Medulla oblongata (tissue), 1 donor: ENCODE measurements around the gene IFNL2.
"Not testable (repeated sequence)": the region's sequence is repeated elsewhere in the genome, so short reads cannot be mapped to it uniquely, and the experiment has no call there.

Experiments
- DNase-seq: peaks from one replicate; pipeline ENCODE4 v3.0.0-alpha.2; 2015; ENCODE audit errors: extremely low spot score

The IFNL2 gene

DNA sequence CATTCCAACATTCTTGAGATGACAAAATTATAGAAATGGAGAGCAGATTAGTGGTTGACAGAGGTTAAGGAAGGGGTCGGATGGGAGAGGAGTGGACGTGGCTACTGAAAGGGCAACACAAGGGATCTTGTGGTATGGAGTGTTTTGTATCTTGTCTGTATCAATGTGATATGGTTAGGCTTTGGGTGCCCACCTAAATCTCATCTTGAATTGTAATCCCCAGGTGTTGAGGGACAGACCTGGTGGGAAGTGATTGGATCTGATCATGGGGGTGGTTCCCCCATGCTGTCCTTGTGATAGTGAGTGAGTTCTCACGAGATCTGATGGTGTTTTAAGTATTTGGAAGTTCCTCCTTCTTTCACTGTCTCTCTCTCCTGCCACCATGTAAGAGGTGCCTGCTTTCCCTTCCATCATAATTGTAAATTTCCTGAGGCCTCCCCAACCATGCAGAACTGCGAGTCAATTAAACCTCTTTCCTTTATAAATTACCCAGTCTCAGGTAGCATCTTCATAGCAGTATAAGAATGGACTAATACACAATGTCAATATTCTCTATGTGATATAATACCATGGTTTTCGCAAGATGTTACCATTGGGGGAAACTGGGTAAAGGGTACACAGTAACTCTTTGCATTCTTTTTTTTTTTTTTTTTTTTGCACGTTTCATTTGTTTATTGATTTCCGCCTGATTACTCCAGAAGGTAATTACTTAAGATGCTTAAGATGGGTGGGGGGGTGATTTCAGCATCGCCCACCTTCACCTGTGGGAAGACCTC is 14.6 kb upstream of the IFNL2 start:
- no peak for DNase-seq

DNA sequence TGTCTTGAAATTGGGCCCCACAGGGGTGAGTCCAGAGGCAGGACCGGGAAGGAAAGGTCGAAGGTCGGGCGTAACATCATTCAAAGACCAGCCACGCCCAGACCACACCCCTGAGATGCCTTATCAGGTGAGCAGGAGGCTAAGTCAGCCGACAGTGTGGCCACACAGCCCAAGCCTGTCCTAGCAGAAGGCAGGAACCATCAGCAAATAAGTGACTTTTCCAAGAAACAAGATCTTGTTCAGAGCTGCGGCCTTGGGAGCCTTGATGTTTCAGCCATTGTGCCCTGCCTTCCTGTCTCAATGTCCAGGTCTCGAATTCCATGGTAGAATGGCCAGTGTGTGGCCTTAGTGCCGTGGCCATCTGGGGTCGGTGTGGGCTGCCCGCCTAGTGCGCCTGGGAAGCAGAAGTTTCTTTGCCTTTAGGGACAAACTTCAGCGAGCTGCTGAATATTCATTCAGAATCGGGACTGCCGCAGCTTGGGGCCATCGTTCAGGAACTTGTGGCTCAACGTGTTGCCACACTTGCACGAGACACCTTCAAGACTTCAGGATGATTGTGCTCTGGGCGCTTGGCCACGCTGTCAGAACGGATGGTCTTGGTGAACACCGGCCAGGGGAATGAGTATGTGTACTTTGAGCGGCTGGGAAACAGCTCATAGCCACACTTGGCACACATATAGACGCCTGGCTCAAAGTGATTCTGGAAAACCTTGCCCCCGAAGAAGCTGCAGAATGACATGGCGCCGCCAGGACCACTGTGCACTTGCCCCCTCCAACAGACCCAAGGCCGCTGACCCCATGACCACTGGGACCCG is 13.5 kb upstream of the IFNL2 start:
- DNase-seq = no peak

DNA sequence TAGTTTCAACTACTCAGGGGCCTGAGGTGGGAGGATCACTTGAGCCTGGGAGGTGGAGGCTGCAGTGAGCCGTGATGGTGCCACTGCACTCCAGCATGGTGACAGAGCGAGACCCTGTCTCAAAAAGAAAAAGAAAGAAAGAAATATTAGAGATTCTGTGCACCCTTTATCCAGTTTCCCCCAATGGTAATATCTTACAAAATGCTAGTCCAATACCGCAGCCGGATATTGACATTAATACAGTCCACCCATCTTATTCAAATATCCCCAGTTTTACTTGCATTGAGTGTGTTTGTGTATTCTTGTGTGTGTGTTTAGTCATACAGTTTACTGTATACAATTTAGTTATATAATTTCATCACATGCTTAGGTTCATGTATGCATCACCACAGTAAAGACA is 11.0 kb upstream of the IFNL2 start:
- no peak for DNase-seq

DNA sequence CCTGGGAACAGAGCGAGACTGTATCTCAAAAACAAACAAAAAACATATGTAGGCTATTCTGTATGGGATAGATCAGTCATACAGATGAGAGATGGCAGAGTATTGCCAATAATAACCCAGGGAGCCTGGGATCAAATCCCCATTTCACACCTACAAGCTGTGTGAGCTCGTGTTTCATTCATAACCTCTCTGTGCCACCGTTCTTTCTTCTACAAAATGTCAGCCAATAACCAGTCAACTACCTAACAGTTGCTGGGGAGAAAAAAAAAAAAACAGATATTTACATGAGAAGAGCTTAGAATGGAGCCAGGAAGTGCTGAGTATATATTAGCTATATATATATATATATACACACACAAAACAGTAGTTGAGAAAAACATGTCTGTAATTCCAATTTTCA is 6.5 kb upstream of the IFNL2 start:
- DNase-seq = no peak

DNA sequence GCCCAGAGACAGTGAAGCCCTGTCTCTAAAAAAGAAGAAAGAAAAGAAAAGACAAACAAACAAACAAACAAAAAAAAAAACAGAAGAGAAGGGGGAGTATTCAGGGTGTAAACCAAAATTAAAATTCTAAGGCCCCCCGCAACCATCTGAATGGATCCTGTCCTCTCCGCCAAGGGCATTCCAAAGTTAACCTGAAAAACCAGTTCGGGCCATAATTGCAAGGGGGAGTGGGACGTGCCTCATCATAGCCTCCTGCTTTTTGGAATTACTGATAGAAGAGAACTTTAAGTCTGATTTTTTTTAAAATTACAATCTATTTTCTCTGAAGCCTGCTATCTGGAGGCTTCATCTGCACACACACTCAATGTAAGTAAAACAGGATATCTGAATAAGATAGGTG is 5.7 kb upstream of the IFNL2 start:
- DNase-seq = no peak

DNA sequence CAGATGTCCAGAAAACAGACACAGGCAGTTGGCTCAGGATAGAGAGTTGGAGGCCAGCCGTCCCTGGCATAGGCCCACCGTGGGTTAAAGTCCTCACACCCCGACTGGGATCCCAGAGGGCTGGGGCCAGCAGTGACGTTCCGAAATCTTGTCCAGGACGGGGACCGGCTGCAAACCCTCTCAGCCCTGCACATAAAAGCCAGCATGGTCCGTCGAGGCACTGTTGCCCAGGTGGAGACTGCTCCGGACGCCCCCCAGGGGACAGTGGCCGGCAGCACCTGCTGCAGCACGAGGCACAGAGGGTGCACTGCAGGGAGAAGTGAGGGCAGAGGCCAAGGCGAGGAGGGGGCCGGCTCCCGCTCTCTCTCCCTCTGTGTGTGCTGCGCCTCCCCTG is 4.3 kb upstream of the IFNL2 start:
- no peak for DNase-seq

DNA sequence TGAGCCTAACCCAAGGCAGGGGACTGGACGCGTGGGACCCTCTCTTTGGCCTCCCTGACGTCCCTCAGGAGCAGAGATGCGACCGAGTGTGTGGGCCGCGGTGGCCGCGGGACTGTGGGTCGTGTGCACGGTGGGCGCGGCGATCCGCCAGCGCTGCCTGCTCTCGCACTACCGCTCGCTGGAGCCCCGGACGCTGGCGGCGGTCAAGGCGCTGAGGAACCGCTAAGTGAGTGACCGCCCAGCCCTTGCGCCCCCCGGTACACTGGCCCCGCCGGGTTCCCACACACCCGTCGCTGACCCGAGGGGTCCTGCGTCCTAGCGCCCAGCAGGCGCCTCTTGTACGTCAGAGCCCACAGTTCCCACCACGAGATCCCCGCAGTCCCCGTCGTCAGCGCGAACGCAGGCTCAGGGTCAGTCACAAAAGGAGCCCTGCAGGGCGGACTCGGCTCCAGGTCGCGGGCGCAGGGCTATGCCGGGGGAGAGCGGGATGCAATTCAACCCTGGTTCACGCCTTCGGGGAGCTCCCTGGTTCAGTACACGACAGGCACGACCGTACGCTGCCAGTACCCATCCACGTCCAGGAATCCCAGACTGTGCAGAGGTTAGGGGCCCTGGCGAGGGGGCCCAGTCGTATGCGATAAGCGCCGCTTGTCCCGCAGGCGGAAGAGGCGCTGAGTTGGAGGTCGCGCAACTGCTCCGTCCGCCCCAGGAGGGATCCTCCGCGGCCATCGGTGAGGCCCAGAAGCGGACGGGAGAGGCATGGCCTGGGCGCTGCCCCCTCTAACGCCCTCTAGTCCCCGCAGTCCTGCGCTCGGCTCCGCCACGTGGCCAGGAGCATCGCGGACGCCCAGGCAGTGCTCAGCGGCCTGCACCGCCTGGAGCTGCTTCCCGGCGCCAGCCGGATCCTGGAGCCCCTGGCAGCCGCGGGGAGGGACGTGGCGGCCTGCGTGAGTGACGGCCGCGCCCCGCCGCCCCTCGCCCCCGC is 3.6 kb upstream of the IFNL2 start:
- no peak for DNase-seq

DNA sequence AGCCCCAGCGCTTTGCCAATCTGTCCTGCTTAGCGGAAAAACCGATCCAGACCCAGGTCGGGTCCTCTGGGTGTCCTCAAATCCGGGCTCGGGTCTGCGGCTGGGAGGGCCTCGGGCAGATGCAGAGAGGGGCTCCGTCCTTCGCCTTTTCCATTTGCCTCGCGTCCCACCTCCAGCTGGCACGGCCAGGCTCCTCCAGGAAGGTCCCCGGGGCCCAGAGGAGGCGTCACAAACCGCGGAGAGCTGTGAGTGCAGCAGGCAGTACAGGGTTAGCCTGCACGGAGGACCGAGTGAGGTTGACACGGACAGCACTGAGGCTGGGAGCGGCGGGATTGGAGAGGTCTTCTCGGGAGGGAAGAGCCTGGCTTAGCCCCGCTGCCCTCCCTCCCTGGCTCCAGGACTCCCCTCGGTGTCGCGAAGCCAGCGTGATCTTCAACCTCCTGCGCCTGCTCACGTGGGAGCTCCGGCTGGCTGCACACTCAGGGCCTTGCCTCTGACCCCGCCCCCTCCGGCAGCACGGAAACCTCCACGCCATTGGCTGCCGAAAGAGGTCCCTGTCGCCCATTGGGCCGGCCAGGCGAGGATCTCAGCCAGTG is 2.8 kb upstream of the IFNL2 start:
- no peak for DNase-seq

DNA sequence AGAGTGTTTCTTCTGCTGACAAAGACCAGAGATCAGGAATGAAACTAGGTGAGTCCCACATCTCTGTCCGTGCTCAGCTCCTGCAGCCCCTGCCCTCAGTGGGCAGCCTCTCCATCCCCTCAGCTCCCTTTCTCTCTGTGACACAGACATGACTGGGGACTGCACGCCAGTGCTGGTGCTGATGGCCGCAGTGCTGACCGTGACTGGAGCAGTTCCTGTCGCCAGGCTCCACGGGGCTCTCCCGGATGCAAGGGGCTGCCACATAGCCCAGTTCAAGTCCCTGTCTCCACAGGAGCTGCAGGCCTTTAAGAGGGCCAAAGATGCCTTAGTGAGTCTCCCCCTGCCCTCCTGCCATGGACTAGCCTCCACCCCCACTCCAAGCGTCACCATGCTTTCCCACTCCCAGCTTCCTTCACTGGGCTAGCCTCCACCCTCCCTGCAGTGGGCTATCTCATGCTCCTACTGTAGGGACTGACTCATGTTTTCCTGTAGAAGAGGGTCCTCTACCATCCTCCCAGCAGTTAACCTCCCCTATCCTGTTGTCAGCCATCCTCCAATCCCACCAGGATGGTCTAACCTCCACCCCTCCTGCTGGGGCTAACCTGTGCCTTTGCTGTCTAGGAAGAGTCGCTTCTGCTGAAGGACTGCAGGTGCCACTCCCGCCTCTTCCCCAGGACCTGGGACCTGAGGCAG is 481 bp downstream of the IFNL2 start:
- not testable (repeated sequence) for DNase-seq

DNA sequence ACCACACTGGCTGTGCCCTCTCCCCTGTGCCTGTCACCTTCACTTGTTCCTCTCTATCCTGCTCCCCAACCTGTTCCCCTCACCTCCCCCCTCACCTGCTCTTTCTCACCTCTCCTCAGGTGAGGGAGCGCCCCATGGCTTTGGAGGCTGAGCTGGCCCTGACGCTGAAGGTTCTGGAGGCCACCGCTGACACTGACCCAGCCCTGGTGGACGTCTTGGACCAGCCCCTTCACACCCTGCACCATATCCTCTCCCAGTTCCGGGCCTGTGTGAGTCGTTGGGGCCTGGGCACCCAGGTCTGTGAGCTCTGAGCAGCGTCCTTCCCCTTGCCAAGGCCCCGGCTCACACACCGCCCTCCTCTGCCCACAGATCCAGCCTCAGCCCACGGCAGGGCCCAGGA is 1.2 kb downstream of the IFNL2 start:
- DNase-seq = not testable (repeated sequence)

DNA sequence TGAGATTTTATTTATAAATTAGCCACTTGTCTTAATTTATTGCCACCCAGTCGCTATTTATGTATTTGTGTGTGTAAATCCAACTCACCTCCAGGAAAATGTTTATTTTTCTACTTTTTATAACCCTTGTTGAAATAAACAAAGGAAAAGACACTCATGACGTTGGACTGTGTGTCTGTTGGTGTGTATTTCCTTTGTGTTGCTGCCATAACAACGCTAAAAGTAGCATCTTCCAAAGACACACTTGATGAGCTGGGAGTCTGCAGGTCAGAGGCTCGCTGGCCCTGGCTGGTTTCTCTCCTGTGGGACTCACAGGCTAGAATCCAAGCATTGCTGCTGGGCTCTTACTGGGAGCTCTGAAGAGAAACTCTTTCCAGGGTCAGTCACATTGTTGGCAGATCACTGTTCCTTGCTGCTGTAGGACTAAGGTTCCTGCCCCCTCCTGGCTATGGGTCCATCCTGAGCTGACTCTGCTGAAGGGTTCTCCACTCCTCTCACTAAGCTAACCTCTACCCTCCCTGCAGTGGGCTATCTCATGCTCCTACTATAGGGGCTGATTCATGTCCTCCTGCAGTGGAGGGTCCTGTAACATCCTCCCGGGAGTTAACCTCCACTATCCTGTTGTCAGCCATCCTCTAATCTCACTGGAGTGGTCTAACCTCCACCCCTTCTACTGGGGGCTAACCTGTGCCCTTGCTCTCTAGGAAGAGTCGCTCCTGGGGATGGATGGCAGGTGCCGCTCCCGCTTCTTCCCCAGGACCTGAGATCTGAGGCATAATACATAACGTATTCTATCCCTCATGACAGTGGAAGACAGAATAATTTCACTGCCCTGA is 2.1 kb downstream of the IFNL2 start:
- no peak for DNase-seq

DNA sequence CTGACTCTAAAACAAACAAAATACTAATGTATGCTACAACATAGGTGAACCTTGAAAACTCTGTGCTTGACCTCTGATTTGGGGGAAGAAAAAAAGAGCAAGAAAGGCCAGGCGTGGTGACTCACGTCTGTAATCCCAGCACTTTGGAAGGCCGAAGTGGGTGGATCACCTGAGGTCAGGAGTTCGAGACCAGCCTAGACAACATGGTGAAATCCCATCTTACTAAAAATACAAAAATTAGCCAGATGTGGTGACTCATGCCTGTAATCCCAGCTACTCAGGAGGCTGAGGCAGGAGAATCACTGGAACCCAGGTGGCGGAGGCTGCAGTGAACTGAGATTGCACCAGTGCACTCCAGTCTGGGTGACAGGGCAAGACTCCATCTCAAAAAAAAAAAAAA is 5.7 kb downstream of the IFNL2 start:
- DNase-seq = not testable (repeated sequence)

DNA sequence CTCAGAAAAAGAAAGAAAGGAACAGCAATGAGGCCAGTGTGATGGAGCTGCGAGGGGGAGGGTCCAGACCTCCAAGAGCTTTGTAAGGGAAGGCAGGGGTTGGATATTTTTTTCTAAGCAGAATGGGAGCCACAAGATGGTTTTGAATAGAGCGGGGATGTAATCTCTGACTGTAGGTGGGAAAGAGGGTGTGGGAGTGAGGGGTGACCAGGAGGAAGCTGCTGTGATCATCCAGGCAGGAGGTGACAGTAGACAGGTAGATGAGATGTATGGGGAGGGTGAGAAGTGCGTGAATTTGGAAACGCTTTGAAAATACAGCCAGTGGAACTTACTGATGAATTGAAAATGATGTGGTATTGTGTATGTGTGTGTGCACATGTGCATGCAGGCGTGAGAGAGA is 7.4 kb downstream of the IFNL2 start:
- no peak for DNase-seq

DNA sequence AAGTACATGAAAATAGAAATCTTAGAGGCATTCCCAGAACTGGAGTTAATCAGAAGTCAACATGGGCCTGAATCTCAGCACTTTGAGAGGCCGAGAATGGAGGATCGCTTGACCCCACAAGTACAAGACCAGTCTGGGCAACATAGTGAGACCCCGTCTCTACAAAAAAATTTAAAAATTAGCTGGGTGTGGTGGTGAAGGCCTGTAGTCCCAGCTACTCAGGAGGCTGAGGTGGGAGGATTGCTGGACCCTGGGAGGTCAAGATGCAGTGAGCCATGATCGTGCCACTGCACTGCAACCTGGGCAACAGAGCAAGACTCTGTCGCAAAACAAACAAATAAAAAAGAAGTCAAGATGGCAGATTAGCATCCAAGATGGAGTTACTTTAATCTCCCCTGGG is 8.5 kb downstream of the IFNL2 start:
- no peak for DNase-seq

DNA sequence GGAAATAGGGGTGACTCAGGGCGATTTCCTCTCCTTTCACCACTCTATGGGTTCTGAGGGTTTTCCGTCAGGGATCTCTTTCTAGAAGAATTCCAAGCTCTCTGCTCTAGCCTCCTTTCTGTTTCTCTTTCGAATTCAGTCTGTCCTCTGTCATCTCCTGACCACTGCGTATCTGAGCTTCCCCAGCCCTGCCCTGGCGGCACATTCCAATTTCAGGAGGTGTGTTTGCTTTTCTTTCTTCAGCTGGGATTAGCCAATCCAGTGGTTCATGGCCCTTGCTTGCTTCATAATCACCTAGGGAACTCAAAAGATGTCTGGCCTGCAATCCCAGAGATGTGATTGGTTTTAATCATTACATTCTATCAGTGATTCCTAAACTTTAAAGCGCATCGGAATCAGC is 9.4 kb downstream of the IFNL2 start:
- no peak for DNase-seq

DNA sequence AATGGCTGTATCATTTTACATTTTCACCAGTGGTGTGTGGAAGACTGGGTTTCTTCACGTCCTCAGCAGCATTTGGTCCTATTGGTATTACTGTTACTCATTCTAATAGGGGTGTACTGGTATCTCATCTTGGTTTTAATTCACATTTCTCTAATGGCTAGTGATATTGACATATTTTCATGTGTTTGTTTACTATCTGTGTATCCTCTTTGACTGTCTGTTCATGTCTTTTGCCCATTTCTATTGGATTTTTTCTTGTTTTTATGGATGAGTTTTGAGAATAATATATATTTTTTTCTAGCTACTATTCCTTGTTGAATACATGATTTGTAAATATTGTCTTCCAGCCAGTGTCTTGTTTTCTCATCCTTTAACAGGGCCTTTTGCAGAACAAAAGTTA is 13.8 kb downstream of the IFNL2 start:
- DNase-seq = no peak

DNA sequence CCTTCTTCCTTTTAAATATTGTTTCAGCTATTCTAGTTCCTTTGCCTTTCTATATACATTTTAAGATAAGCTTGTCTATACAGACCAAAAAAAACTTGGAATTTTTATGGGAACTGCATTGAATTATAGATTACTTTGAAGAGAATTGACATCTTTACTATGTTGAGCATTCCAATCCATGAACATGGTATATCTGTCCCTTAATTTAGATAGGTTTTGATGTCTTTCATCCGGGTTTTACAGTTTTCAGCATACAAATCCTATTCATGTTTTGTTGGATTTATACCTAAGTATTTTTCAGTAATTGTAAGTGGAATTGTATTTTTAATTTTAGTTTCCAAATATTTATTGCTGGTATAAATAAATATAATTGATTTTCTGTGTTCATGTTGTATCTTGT is 15.8 kb downstream of the IFNL2 start:
- no peak for DNase-seq

DNA sequence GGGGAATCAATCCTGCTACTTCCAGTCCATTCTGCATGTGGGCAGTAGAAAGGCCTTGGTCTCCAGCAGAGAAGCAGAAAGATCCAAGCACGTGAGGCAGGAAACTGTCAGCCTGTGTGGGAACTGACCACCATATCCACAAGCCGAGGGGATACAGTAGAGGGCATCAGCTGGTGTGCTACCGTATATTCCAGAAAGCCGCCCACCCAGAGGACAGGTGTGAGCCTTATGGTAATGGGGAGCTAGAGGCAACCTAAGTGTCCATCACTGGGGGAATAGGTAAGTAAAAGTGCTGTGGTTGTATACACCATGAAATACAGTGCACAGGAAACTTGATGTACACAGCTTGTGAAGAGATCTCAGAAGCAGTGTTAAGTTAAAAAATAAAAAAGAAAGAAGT is 25.2 kb downstream of the IFNL2 start:
- no peak for DNase-seq

DNA sequence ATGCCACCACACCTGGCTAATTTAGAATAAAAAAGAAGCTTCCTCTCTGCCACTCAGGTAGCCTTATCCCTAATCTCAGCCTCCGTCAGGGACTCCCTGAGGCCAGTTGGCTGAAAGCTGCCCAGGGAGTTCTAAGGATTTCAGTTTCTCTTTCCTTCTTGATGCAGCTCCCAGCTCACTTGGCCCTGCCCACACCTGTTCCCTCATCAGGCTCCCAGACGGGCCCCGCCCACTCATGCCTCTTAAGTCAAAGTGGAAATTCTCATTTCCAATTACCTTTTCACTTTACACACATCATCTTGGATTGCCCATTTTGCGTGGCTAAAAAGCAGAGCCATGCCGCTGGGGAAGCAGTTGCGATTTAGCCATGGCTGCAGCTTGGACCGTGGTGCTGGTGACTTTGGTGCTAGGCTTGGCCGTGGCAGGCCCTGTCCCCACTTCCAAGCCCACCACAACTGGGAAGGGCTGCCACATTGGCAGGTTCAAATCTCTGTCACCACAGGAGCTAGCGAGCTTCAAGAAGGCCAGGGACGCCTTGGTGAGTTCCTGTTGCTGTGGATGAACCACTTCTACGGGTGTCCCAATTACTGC is 28.0 kb downstream of the IFNL2 start, which contains the start of gene IFNL1:
Gene IFNL1, plus strand, starts transcription at position 353 of the 591 bp plus-strand sequence. Its CDS starts 15 bp downstream, at position 368.
- DNase-seq = no peak

DNA sequence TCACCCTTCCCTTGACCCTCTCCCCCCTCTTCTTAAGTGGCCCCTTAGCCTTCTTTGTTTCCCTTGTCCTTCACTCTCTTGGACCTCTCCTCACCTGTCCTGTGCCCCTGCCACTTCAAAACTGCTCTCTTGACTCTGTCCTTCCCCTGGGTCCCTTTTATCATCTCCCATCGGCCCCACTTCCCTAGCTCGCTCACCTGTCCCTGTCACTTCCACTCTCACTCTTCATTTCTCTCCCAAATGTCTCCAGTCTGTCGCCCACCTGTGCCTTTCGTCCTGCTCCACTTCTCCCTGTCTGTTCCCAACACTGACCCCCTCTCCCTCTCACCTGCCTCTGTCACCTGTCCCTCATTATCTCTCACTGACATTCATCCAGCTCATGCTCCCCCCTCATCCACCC is 28.7 kb downstream of the IFNL2 start:
- no peak for DNase-seq
